SIG-M5 treated with dmso at 0.1 percent for 504 hours (cell line): ENCODE data around the gene IL27RA.
"Not testable (repeated sequence)": the region's sequence is repeated elsewhere in the genome, so short reads cannot be mapped to it uniquely, and the experiment has no call there.

Source experiments
- DNase-seq: peaks from one replicate; lab custom pipeline; 2025; ENCODE audit not compliant: unreplicated experiment; lab: John Stamatoyannopoulos, UW

IL27RA gene

GRCh38 chr19:13998426-13998825, 33.1 kb upstream of the IL27RA start:
- no peak for DNase-seq

- no peak for DNase-seq
Measured at GRCh38 chr19:13999085-13999484, 32.5 kb upstream of the IL27RA start.

- DNase-seq: no peak
Measured at GRCh38 chr19:14000691-14001375, 30.7 kb upstream of the IL27RA start.

- DNase-seq: no peak
Measured at GRCh38 chr19:14002571-14003250, 28.9 kb upstream of the IL27RA start.

DNA sequence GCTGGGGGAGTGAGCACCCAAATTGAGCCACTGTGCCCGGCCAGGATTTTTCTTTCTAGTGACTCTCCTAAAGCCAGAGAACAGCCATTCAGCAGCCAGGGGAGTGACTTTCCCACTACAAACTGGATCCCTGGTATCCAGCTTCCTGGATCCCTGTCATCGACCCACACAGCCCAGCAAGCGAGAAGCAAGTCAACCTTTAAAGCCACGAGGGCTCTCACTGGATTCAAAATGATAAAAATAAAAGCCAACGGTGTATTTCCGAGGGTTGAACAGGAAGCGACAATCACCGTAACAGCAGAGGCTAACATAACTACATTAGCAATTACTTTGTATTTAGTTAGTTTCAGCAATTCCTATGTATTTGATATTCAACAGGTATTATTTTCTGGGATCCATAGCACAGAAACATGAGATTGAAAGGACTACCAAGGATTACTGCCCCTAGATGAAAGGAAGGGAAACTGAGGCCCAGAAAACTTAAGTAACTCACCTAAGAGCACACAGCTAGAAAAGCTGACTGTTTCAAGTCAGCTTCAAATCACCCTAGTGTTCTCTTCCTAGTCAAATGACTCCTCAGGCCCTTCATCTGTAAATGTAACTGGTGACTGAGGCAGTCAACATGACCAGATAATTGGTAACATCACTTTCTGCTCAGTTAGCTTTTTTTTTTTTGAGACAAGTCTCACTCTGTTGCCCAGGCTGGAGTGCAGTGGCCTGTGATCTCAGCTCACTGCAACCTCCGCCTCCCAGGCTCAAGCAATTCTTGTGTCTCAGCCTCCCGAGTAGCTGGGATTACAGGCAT, 28.1 kb upstream of the IL27RA start:
- no peak for DNase-seq

DNA sequence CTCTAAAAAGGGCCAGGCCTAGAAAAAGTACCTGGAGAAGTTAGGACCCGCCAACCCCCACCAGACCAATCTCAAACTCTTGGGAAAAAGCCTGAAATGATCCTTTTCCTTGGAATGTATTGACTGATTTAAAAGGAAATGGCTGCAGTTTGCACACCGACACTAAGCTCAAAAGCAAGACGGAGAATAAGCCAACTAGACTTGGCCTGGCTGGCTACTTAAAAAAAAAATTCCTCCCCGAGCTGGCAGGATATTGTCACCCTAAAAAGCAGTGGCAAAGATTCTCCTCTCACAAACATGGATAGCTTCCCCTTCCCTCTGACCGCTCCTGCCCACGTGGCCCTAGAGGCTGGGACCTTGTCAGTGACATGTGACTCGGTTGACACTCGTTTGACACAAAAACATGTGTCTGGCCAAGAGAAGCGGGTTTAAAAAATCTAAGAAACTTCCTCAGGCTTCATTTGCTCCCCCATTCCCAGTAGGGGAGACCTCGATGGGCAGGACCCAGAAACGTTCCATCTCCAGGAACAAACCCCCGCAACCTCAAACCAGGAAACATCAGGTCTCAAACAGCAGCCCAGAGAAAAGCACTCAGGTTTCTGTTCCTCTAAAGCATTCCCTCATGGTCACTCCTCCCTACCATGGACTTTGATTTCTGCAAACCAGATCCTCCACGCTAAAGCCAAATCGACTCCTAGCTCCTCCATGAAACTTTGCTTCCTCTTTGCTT, 26.8 kb upstream of the IL27RA start:
- DNase-seq: peak; percentile 73

DNA sequence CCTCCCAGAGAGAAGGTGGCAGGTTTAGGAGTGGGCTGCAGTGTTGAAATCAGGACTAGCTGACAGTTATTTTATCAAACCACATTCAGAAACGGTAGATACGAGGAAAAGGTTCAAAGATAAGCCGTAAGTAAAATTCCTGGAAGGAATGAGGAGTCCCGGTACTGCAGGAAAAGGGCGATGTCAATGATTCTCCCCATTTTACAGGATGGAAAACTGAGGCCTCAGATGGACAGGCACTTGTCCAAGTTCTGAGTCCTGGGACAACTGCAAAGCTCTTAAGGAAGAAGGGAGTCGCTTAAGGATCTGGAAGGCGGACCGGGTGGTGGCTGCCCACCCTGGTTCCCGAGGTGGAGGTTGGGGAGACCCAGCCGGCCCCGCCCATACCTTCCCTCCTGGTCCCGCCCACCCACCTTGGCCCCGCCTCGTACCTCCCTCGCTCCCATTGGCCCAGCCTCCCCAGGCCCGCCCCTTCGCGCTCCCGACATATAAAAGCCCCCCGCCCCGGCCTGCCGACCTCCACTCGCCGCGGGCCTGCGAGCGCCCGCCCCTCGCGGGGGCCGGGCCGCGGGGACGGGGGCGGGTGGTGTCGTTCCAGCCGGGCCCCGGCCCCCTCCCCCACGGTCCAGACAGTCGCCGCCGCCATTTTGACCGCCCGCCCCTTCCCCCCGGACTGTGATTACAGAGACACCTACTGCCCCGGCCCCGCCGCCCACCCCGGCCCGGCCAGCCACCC, 26.0 kb upstream of the IL27RA start:
- DNase-seq: peak; percentile 74

GRCh38 chr19:14006085-14006765, 25.3 kb upstream of the IL27RA start, which contains the start of gene RFX1:
TSS of gene RFX1 (minus strand) at chr19:14006320. CDS start at chr19:13993843, 12,477 bp downstream.
- peak; percentile 100 for DNase-seq

GRCh38 chr19:14006766-14007562, 24.6 kb upstream of the IL27RA start:
- DNase-seq: no peak

DNA sequence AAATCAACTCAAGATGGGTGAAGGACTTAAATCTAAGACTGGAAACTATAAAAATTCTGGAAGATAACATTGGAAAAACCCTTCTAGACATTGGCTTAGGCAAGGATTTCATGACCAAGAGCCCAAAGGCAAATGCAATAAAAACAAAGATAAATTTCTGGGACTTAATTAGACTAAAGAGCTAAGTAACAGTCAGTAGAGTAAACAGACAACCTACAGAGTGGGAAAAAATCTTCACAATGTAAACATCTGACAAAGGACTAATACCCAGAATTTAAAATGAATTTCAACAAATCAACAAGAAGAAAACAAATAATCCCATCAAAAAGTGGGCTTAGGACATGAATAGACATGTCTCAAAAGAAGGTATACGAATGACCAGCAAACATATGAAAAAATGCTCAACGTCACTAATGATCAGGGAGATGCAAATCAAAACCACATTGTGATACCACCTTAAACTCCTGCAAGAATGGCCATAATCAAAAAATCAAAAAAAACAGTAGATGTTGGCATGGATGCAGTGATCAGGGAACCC, 19.1 kb upstream of the IL27RA start:
- no peak for DNase-seq

DNA sequence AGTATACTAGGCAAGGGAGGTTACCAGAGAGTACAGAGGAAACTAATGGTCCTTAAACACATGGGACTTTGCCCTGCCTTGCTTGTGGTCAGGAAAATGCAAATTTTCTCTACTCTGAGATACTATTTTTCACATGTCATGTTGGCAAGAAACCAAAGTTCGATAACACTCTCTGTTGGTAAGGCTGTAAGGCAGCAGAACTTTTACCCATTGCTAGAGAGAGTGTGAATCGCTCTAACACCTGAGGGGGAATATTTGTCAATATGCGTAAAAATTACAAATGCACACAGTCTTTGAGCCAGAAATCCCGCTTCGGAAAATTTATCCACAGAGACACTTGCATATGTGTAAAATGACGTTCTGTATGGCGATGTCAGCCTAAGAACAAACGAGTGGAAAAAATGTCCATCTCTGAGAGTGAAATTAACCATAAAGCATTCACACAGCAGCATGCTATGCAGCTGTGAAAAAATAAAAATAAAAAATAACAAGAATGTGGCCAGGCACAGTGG, 16.0 kb upstream of the IL27RA start:
- DNase-seq: no peak

- peak; percentile 21 for DNase-seq
Measured at GRCh38 chr19:14019100-14019499, 12.5 kb upstream of the IL27RA start.

GRCh38 chr19:14019739-14020138, 11.8 kb upstream of the IL27RA start:
- DNase-seq: not testable (repeated sequence)

- no peak for DNase-seq
Measured at GRCh38 chr19:14021474-14021873, 10.1 kb upstream of the IL27RA start.

- no peak for DNase-seq
Measured at GRCh38 chr19:14022469-14022868, 9.1 kb upstream of the IL27RA start.

DNA sequence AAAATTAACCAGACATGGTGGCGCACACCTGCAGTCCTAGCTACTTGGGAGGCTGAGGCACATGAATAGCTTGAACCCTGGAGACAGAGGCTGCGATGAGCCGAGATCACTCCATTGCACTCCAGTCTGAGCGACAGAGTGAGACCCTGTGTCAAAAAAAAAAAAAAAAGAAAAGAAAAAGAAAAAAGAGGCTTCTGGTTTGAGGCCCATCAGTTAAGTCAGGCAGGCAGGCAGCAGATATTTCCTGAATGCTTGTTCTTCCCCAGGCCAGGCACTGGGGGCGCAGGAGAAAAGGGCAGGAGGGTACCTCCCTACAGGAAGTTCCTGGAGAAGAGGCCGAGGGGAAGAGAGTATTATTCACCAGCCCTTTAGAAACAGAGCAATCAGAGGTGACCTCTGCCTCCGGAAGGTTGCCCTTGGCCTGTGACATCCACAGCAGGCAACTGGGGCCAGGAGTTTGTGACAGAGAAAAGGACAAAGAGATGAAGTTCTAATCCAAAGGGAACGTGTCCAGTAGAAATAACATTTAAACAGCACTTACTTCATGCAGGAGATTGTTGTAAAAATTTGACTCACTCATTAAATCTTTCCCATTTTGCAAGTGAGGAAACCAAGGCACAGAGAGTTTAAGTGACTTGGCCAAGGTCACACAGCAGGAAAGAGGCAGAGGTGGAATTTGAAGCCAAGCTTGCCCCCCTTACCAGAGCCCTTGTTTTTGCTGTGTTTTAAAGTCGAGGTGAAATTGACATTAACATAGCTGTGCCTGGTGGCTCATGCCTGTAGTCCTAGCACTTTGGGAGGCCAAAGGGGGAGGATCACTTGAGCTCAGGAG, 7.9 kb upstream of the IL27RA start:
- peak; percentile 79 for DNase-seq

- not testable (repeated sequence) for DNase-seq
Measured at GRCh38 chr19:14026652-14027192, 4.8 kb upstream of the IL27RA start.
